B cell (primary cell): ENCODE measurements around the gene EBF3. TPM values are rescaled to one million over a fixed set of nuclear protein-coding genes. Genes with fewer than 3 reads are reported as not detected.

Experiments
- ATAC-seq: fragments of 200-7000 bp; cut with Tn5 transposase; one replicate; pipeline ENCODE4 v1.10.0; 2021; ENCODE audit warnings: low read depth, mild to moderate bottlenecking, moderate number of reproducible peaks, moderate library complexity
- CTCF ChIA-PET: fragments of 350-600 bp; sonication (Branson Sonifier 250); formaldehyde crosslinking; loops from one replicate; lab custom pipeline; 2021; ENCODE audit warnings: antibody characterized with exemption, inconsistent platforms; lab: Charles Lee
- POLR2A ChIA-PET: fragments of 350-600 bp; sonication (Branson Sonifier 250); formaldehyde crosslinking; loops from one replicate; lab custom pipeline; 2021; ENCODE audit warnings: antibody characterized with exemption; lab: Charles Lee
- DNase-seq: peaks from one replicate; pipeline ENCODE4 v3.0.0; 2013
- H2AFZ ChIP-seq: 2 replicates; pipeline ENCODE4 v1.6.1; 2012; ENCODE audit warnings: mild to moderate bottlenecking, low read depth, low read length; ENCODE audit not compliant: insufficient read depth, poor library complexity, severe bottlenecking
- H3K27ac ChIP-seq, 2 donors: 1 replicate in 1 of 2; 2 replicates in 1 of 2; pipeline ENCODE4 v1.5.1; 2012 to 2013; ENCODE audit warnings: low read length in 2 of 2, mild to moderate bottlenecking in 2 of 2, moderate library complexity in 1 of 2
- H3K27me3 ChIP-seq, 4 experiments: fragments of 200-600 bp in 1 of 4; sonication (generic) in 1 of 4; replicated peaks in 1 of 4; 1 replicate in 2 of 4; 2 replicates in 2 of 4; pipeline versions ENCODE4 v1.6.1 to v1.7.0; 2013 to 2016; ENCODE audit warnings: low read length in 3 of 4, mild to moderate bottlenecking in 2 of 4, mixed read lengths in 1 of 4, moderate library complexity in 1 of 4; ENCODE audit not compliant: insufficient read depth in 4 of 4, control insufficient read depth in 3 of 4; ENCODE audit errors: control extremely low read depth in 1 of 4
- H3K36me3 ChIP-seq, 2 experiments: replicated peaks in 1 of 2; 1 replicate in 1 of 2; 2 replicates in 1 of 2; pipeline versions ENCODE4 v1.6.1 to v1.7.1; 2013; ENCODE audit warnings: low read length in 1 of 2; ENCODE audit not compliant: insufficient read depth in 2 of 2, control insufficient read depth in 1 of 2; ENCODE audit errors: control extremely low read depth in 1 of 2, extremely low read depth in 1 of 2
- H3K4me1 ChIP-seq, 2 donors: fragments of 200-600 bp in 1 of 2; sonication (generic) in 1 of 2; 1 replicate in 1 of 2; 2 replicates in 1 of 2; pipeline versions ENCODE4 v1.5.1 to v1.6.1; 2013 to 2017; ENCODE audit warnings: low read length in 2 of 2; ENCODE audit not compliant: control insufficient read depth in 2 of 2, insufficient read depth in 2 of 2
- H3K4me2 ChIP-seq: replicated peaks from 2 replicates; pipeline ENCODE3; 2012; ENCODE audit warnings: mild to moderate bottlenecking, low read depth, low read length; ENCODE audit not compliant: poor library complexity, severe bottlenecking
- H3K4me3 ChIP-seq, 5 experiments: fragments of 200-600 bp in 1 of 5; sonication (generic) in 1 of 5; 1 replicate in 3 of 5; 2 replicates in 2 of 5; pipeline versions ENCODE4 v1.5.1 to v1.7.0; 2011 to 2016; ENCODE audit warnings: low read length in 4 of 5, mild to moderate bottlenecking in 4 of 5, low read depth in 2 of 5, control low read depth in 1 of 5, moderate library complexity in 1 of 5; ENCODE audit not compliant: insufficient read depth in 1 of 5; ENCODE audit errors: control extremely low read depth in 1 of 5, extremely low read depth in 1 of 5
- H3K79me2 ChIP-seq: fragments of 200-600 bp; sonication (generic); one replicate; pipeline ENCODE4 v1.6.0; 2016; ENCODE audit warnings: low read length; ENCODE audit not compliant: control insufficient read depth, insufficient read depth
- H3K9ac ChIP-seq: fragments of 200-600 bp; sonication (generic); 2 replicates; pipeline ENCODE4 v1.6.1; 2017; ENCODE audit warnings: mild to moderate bottlenecking, low read length, moderate library complexity
- H3K9me3 ChIP-seq, 3 donors: one replicate each; pipeline versions ENCODE4 v1.6.1 to v1.7.1; 2013; ENCODE audit warnings: low read length in 2 of 3; ENCODE audit not compliant: control insufficient read depth in 2 of 3, insufficient read depth in 1 of 3; ENCODE audit errors: control extremely low read depth in 1 of 3
- H4K20me1 ChIP-seq: 2 replicates; pipeline ENCODE4 v1.6.0; 2012; ENCODE audit warnings: mild to moderate bottlenecking, low read length; ENCODE audit not compliant: insufficient read depth, control insufficient read depth, poor library complexity, severe bottlenecking
- H3K27ac Mint-ChIP-seq: one replicate; pipeline ENCODE4 v1.8.0; 2021; ENCODE audit warnings: mixed read lengths
- H3K27me3 Mint-ChIP-seq: one replicate; pipeline ENCODE4 v1.8.0; 2021; ENCODE audit warnings: mixed read lengths
- H3K4me1 Mint-ChIP-seq: one replicate; pipeline ENCODE4 v1.8.0; 2021; ENCODE audit warnings: mixed read lengths
- H3K4me3 Mint-ChIP-seq: one replicate; pipeline ENCODE4 v1.8.0; 2021; ENCODE audit warnings: mixed read lengths
- H3K9me3 Mint-ChIP-seq: one replicate; pipeline ENCODE4 v1.8.0; 2022; ENCODE audit warnings: mixed read lengths; ENCODE audit not compliant: insufficient read depth
- EZH2 ChIP-seq: IDR thresholded peaks from 2 replicates; pipeline ENCODE4 v1.6.1; 2012; ENCODE audit warnings: borderline replicate concordance, low read depth, mild to moderate bottlenecking, moderate library complexity, low read length; ENCODE audit not compliant: insufficient read depth, poor library complexity, severe bottlenecking
- WGBS: methylation state at CpG from one replicate; pipeline ENCODE4 v1.1.5; 2013; ENCODE audit warnings: missing lambda C conversion rate; ENCODE audit not compliant: insufficient coverage; 5-methylcytosine and 5-hydroxymethylcytosine counted together
- intact Hi-C: fragments of 100-400 bp; cut with micrococcal nuclease; formaldehyde crosslinking; loops from one replicate; pipeline ENCODE4 v1.10.0; 2022
- polyA plus RNA-seq: library from polyadenylated mRNA; depleted of rRNA; stranded (reverse); fragments of >200 nt; gene quantifications from 2 replicates; pipeline ENCODE4 v1.2.3, GENCODE V29; 2012
- total RNA-seq, 2 donors: library from RNA; stranded (reverse); fragments of 120-200 nt in 1 of 2; gene quantifications; 1 replicate in 1 of 2; 2 replicates in 1 of 2; pipeline versions ENCODE4 v1.2.3 to v1.2.4, GENCODE V29; 2013 to 2022
- TF ChIP-seq, protein P1 (sequence below): fragments of 200-600 bp; IDR thresholded peaks from one replicate; pipeline ENCODE4 v1.8.0; 2022; ENCODE audit warnings: antibody characterized with exemption, mild to moderate bottlenecking

EBF3 gene
- total and polyA plus RNA-seq, 2 donors (not counting 1 experiment from before 2014, with no cell fraction given): not detected

DNA sequence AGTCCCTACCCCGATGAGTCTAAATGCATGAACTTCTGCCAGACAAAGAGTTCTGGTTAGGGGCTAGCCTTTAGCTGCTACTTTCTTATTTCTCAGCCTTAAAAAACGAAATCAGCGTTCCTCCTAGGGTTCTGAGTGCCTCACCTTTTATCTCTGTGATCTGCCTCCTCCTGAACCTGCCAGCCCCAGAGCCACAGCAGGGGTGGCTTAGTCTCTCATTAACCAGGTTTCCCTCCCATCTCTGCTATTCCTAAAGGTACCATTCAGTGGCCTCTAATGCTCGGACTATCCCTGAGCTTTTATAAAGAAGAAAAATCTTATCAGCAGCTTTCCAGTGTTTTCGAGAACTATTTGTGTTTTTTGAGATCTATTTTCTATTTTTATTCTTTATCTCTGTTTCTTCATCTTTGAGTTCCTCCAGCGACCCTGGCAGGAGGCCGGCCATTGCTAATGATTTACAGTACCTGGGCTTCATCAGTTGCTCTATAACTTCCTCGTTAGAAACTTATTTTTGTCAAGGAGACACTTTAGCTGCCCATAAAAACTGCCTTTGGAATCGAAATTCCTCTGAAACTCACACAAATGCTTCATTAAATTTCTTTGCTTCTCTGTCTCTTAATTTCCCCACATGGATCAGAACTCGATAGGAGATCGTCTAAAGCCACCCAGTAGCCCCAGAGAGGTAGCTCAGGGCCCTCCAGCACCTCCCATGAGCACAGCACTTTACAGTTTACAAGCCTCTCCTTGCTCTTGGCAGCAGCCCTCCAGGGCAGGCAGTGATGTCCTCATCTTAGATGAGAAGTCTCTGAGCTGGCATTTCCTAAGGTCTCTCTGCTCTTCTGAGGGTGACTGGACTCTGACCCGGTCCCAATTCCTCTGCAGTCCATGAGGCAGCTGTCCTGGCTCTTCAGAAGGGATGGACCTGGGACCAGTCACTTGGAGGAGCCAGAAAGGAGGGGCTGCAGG lies 149.1 kb downstream of the EBF3 start:
- Mint-ChIP-seq H3K27ac (no peak overlapping the region), H3K9me3 (peaks cover 2% of the 10 kb centered on the region)
- intact Hi-C loops: no loop called here

DNA sequence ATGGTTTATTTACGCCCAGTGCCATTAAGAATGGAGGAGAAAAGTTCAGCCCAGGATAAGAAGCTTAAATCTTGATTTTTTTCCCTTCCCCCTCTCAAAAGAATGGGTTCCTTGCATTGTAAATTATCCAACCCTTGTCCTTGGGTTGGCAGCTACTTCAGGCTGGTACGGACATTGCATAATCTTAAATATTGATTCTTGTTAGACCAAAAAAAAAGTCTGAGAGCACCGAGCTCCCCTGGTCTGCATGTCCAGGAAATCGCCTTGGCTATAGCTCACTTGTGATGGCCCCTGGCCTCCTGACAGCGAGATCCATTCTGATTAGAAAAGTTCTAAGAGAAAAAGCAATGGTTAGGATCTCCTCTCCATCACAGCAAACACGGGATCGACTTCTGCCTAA lies 151.7 kb downstream of the EBF3 start:
- H3K4me1 ChIP-seq: no peaks in the 10 kb centered on the region
- no peak overlapping the region for H3K4me2 ChIP-seq
- no peak overlapping the region for H3K27ac Mint-ChIP-seq
- no peak overlapping the region for H3K4me3 ChIP-seq
- H4K20me1 ChIP-seq: no peaks in the 10 kb centered on the region
- 93% methylated on average over 5 of the region's 7 CpGs for WGBS
- H2AFZ ChIP-seq: no peak overlapping the region
- no peaks in the 10 kb centered on the region for H3K27me3 ChIP-seq
- intact Hi-C loops: no loop called here
- no peak overlapping the region for H3K27ac ChIP-seq
- H3K9me3 Mint-ChIP-seq: no peaks in the 10 kb centered on the region
- no peak for DNase-seq
- no peak for TF ChIP-seq EZH2
- TF ChIP-seq, protein P1, sequence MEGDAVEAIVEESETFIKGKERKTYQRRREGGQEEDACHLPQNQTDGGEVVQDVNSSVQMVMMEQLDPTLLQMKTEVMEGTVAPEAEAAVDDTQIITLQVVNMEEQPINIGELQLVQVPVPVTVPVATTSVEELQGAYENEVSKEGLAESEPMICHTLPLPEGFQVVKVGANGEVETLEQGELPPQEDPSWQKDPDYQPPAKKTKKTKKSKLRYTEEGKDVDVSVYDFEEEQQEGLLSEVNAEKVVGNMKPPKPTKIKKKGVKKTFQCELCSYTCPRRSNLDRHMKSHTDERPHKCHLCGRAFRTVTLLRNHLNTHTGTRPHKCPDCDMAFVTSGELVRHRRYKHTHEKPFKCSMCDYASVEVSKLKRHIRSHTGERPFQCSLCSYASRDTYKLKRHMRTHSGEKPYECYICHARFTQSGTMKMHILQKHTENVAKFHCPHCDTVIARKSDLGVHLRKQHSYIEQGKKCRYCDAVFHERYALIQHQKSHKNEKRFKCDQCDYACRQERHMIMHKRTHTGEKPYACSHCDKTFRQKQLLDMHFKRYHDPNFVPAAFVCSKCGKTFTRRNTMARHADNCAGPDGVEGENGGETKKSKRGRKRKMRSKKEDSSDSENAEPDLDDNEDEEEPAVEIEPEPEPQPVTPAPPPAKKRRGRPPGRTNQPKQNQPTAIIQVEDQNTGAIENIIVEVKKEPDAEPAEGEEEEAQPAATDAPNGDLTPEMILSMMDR: no peak
- H3K9me3 ChIP-seq: peaks cover 0 to 34% (median 0%) of the 10 kb centered on the region in 3 donors
- ChIA-PET POLR2A (no interaction called here), CTCF (no interaction called here)
- peaks cover 7% of the 10 kb centered on the region for H3K27me3 Mint-ChIP-seq
- H3K4me3 Mint-ChIP-seq: no peak overlapping the region
- H3K79me2 ChIP-seq: no peaks in the 10 kb centered on the region
- no peaks in the 10 kb centered on the region for H3K36me3 ChIP-seq
- H3K4me1 Mint-ChIP-seq: no peaks in the 10 kb centered on the region
- no peak overlapping the region for H3K9ac ChIP-seq
- no peak for ATAC-seq

More for the DNA sequence above, 149.1 kb downstream of the EBF3 start:
- no peak overlapping the region for H3K4me2 ChIP-seq
- no peaks in the 10 kb centered on the region for H3K36me3 ChIP-seq
- Mint-ChIP-seq H3K27me3 (peaks cover 7% of the 10 kb centered on the region), H3K4me1 (no peaks in the 10 kb centered on the region), H3K4me3 (no peak overlapping the region)
- H3K27ac ChIP-seq: no peak overlapping the region
- 47% methylated on average over 10 of the region's 12 CpGs for WGBS
- H3K9me3 ChIP-seq: peaks cover 0 to 27% (median 0%) of the 10 kb centered on the region in 3 donors
- no peak for TF ChIP-seq EZH2
- TF ChIP-seq, protein P1: no peak
- H3K4me1 ChIP-seq: no peaks in the 10 kb centered on the region
- no peak for ATAC-seq
- no peaks in the 10 kb centered on the region for H4K20me1 ChIP-seq
- POLR2A ChIA-PET: no interaction called here
- no peak overlapping the region for H3K4me3 ChIP-seq
- no peaks in the 10 kb centered on the region for H3K79me2 ChIP-seq
- H3K27me3 ChIP-seq: no peaks in the 10 kb centered on the region
- H3K9ac ChIP-seq: no peak overlapping the region
- CTCF ChIA-PET: no interaction called here
- H2AFZ ChIP-seq: no peak overlapping the region
- no peak for DNase-seq
